Mesodermal cell (in vitro differentiated cells): ENCODE measurements around the gene SP140. TPM values are rescaled to one million over a fixed set of nuclear protein-coding genes. Genes with fewer than 3 reads are reported as not detected.

Source experiments
- H3K27ac ChIP-seq: 2 replicates; pipeline ENCODE4 v1.7.0; 2013; ENCODE audit warnings: mild to moderate bottlenecking, low read depth, low read length, moderate library complexity; ENCODE audit not compliant: severe bottlenecking
- H3K36me3 ChIP-seq: 2 replicates; pipeline ENCODE4 v1.7.1; 2013; ENCODE audit warnings: mild to moderate bottlenecking, low read length, moderate library complexity; ENCODE audit not compliant: control insufficient read depth, insufficient read depth
- H3K4me1 ChIP-seq: one replicate; pipeline ENCODE4 v1.7.1; 2013; ENCODE audit warnings: mild to moderate bottlenecking, low read length; ENCODE audit not compliant: insufficient read depth, control insufficient read depth, poor library complexity, severe bottlenecking
- H3K4me3 ChIP-seq: 2 replicates; pipeline ENCODE4 v1.7.0; 2013; ENCODE audit warnings: low read length, control low read depth, mild to moderate bottlenecking; ENCODE audit not compliant: insufficient read depth, poor library complexity, severe bottlenecking; ENCODE audit errors: extremely low read depth
- H3K9me3 ChIP-seq: 2 replicates; pipeline ENCODE4 v1.7.1; 2013; ENCODE audit warnings: mild to moderate bottlenecking, low read length, moderate library complexity; ENCODE audit not compliant: control insufficient read depth
- WGBS, 2 experiments: methylation state at CpG; one replicate each; pipeline ENCODE4 v1.1.5; 2013; ENCODE audit warnings: missing lambda C conversion rate in 2 of 2; ENCODE audit not compliant: insufficient coverage in 2 of 2; 5-methylcytosine and 5-hydroxymethylcytosine counted together
- polyA plus RNA-seq, 2 experiments: library from polyadenylated mRNA; stranded (reverse); fragments of 50-300 nt; gene quantifications; one replicate each; pipeline ENCODE4 v1.2.3, GENCODE V29; 2013

Gene SP140
- not detected for polyA plus RNA-seq (2013, experiment 1 of 2)
- polyA plus RNA-seq (2013, experiment 2 of 2) = not detected

GRCh38 chr2:230225486-230225885 lies at the start of gene SP140:
SP140 (plus strand) TSS chr2:230225736; CDS start chr2:230225845, 109 bp downstream.
- H3K9me3 ChIP-seq = peaks cover 4% of the 10 kb centered on the region
- WGBS, 2 experiments = 94 to 100% methylated on average over 2 to 3 of the region's 8 CpGs
- no peak within 1 kb of the TSS for H3K27ac ChIP-seq
- no peak within 1 kb of the TSS for H3K4me3 ChIP-seq
- H3K36me3 ChIP-seq = no peaks in the 10 kb centered on the region
- no peaks in the 10 kb centered on the region for H3K4me1 ChIP-seq

GRCh38 chr2:230176996-230177395 lies 48.5 kb upstream of the SP140 start:
- no peaks in the 10 kb centered on the region for H3K9me3 ChIP-seq
- no peaks in the 10 kb centered on the region for H3K4me1 ChIP-seq
- no peak overlapping the region for H3K4me3 ChIP-seq
- H3K36me3 ChIP-seq = no peaks in the 10 kb centered on the region
- 91 to 96% methylated on average over 3 of the region's 3 CpGs for WGBS, 2 experiments
- H3K27ac ChIP-seq = no peak overlapping the region

DNA sequence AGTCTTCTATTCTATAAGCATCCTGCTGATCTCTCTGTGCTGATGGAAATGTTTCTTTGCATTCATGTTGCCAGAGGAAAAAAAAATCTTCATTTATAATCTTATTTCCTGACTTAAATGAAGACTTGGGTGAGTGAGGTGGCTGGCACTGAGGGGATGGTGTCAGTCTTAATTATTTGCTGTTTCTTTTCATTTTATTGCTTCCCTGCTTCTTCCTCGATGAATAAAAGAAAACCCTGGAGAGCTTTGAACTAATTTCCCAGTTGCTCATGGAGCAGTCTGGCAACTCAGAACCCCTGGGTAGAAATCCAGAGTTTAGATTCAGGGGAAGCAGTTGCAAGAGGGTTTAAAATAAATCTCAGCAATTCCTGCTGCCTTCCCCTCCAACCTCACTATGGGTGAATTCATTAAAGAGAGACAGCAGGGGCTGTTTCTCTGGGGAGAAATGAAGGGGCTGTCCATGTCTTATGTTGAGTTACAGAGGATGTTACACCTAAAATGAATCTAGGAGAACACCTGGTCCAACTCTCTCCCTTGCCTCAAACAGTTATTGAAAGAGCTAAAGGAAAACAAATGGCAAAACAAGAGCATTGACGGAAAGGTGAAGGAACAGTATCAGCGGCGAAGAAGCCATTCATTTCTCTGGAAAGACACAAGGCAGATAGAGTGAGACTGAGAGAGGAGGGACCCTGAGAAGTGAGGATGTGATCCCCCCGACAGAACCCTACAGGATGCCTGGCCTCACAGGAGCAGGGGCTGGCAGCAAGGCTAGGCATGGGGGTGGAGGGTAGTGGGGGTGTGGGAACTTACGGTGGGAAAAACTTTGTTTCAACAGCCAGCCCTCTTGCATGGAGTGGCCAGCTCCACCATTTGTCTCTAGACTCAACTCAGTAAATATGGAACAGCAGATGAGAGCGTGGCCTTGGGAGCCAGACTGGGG lies 46.7 kb upstream of the SP140 start:
- Histone ChIP-seq H3K27ac (no peak overlapping the region), H3K9me3 (no peaks in the 10 kb centered on the region), H3K4me1 (no peaks in the 10 kb centered on the region), H3K36me3 (no peaks in the 10 kb centered on the region), H3K4me3 (no peak overlapping the region)
- WGBS, 2 experiments = 92 to 93% methylated on average over 4 to 6 of the region's 7 CpGs

DNA sequence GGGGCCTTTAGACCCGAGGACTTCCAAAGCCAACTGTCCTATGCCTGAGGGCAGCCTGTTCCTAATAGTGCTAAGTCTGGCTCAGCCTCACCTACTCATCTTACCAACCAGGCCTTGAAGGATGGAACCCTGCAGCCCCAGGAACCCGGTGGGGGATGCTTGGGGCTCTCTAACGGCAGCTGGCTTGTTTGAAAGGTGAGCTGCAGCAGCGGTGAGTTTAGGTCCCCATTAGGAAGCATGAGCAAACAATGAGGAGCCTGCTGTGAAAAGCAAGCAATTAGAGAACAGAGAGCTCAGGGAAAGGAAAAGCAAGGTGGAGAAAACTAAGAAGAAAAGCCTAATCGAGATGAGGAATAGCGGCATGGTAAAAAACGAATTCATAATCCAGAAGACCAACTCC lies 45.6 kb upstream of the SP140 start:
- no peak overlapping the region for H3K27ac ChIP-seq

GRCh38 chr2:230181195-230181594 lies 44.3 kb upstream of the SP140 start:
- no peaks in the 10 kb centered on the region for H3K36me3 ChIP-seq
- WGBS, 2 experiments = 100% methylated on average over 1 of the region's 2 CpGs; no CpG with 5 or more reads in 1 of the 2 experiments
- H3K27ac ChIP-seq = no peak overlapping the region
- no peaks in the 10 kb centered on the region for H3K4me1 ChIP-seq
- no peak overlapping the region for H3K4me3 ChIP-seq
- H3K9me3 ChIP-seq = no peaks in the 10 kb centered on the region

More for the DNA sequence above, 45.6 kb upstream of the SP140 start:
- Histone ChIP-seq H3K4me1 (no peaks in the 10 kb centered on the region), H3K36me3 (no peaks in the 10 kb centered on the region), H3K9me3 (no peaks in the 10 kb centered on the region), H3K4me3 (no peak overlapping the region)
- WGBS, 2 experiments = 70% methylated on average over 5 of the region's 7 CpGs

DNA sequence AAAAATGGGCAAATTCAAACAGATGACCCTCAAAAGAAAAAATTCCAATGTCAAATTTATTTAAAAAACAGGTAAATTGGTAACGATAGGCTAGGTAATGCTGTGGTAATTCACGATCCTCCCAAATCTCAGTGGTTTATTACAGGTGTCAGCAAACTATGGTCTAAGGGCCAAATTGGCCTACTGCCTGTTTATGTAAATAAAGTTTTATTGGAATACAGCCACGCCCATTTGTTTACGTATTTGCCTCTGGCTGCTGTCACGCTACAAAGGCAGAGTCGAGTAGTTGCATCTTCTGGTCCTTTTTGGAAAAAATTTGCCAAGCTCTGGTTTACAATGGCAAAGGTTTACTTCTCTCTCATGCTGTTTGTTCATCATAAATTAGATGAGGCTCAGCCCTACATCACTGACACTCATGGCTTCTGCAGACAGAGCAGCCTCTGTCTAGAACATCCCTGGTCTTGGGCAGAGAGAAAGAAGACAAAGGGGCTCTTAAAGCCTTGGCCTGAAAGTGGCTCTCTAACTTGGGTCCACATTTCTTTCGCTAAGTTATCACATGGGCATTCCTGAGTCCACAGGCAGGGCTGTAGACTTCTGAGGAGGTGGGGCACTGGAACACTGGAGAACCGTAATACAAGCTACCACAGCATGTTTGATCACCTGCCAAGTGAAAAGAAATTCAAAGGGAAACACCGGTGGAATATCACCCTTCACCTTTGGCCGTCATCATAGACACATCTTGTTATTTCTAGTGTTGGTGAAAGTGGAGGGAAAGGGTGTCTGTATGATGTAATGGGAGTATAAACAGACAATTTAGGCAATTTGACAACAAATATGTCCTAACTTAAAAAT lies 40.6 kb upstream of the SP140 start:
- Histone ChIP-seq H3K4me1 (no peaks in the 10 kb centered on the region), H3K27ac (no peak overlapping the region), H3K36me3 (no peaks in the 10 kb centered on the region), H3K9me3 (no peaks in the 10 kb centered on the region), H3K4me3 (no peak overlapping the region)
- 75 to 85% methylated on average over 8 to 9 of the region's 10 CpGs for WGBS, 2 experiments

DNA sequence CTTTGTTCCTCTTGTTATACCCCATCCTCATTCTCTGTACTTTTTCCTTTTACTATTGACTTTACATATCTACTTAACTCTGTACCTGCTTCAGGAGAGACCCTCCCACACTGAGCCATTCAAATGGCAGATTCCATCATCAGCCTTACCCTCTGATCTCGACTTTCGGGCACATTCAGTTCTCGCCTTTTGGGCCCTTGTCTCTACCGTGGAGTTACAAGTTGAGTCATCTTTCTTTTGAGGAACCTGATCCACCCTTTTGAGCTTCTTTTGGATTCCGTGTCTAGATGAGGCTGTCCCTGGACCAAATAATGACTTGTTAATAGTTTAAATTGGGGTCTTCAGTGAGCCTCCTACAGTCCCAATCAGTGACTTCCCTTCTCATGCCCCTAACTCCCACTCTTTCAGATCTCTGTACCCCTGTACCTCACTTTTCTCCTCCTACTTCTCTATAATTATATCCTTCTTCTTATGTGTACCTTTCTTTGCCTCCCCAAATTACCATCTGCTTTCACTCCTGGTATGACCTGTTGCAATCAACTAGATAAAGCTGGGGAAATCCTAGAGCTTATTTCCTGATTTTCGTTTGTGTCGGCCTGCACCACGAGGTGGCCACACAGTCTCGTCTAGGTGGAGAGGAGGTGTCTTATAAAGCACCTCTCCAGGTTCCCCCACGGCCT lies 23.0 kb upstream of the SP140 start:
- 94 to 97% methylated on average over 6 to 9 of the region's 10 CpGs for WGBS, 2 experiments
- no peak overlapping the region for H3K27ac ChIP-seq
- no peaks in the 10 kb centered on the region for H3K36me3 ChIP-seq
- H3K4me1 ChIP-seq = no peaks in the 10 kb centered on the region
- no peaks in the 10 kb centered on the region for H3K9me3 ChIP-seq
- no peak overlapping the region for H3K4me3 ChIP-seq

DNA sequence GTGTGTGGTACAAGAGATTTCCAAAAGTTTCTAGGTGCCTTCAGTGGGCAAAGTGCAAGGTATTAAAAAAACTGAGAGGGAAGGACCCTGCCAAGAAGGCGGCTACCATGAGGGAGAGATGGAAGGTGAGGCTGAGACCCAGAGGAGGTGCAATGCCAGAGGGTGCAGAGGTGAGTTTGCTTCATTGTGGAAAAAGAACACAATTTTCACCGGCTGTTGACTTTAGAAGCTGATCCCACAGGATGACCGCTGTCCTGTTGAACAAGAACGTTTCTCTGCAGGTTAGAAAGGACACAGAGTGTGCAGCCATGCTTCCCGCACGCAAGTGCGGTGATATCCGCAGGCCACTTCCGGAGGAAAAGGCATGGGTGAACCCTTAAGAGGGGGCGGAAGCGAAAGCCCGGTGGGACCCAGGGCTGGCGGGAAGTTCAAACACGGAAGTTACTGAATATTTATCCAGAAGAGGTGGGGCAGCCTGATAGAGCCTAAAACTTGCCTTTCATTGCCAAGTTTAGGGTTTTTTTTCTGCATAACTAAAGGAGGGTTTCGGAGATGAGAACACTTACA lies 22.3 kb upstream of the SP140 start:
- WGBS, 2 experiments = 96% methylated on average over 13 to 14 of the region's 15 CpGs
- H3K4me1 ChIP-seq = no peaks in the 10 kb centered on the region
- H3K4me3 ChIP-seq = no peak overlapping the region
- no peak overlapping the region for H3K27ac ChIP-seq
- H3K36me3 ChIP-seq = no peaks in the 10 kb centered on the region
- no peaks in the 10 kb centered on the region for H3K9me3 ChIP-seq

DNA sequence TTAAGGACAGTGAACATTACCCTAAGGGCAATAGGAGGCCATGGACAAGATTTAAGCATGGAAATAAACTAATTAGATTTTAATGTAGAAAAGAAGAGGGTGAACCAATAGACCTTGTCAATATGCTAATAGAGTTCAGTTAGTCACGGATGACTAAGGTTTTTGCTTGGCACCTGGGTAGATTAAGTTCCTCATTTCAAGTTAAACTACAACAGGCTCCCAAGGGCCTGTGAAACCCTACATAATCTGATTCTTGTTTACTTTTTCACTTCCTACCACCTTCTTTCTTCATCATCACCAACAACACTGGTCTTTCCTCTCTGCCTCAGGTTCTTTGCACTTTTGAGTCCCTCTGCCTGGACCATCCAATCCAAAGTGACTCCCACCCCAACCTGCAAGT lies 20.5 kb upstream of the SP140 start:
- Histone ChIP-seq H3K36me3 (no peaks in the 10 kb centered on the region), H3K9me3 (no peaks in the 10 kb centered on the region), H3K4me3 (no peak overlapping the region), H3K27ac (no peak overlapping the region), H3K4me1 (no peaks in the 10 kb centered on the region)
- 75 to 83% methylated on average over 1 of the region's 1 CpG for WGBS, 2 experiments

DNA sequence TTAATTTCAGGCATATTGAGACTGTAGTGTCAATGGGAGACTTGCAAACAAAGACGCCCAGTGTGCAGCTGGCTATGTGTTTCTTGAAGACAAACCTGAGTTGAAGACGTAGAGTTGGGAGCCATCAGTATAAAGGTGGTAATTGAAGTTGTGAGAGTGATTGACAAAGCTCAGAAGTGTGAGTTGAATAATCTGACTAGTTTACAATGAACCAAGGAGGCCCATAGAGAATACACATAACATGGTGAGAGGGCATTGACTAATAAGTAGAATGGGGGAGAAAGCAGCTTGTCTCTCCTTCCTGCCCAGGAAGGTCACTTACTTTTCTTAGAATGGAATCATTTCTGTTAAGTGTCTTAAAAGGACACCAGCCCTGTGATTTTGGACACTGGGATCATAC lies 19.8 kb upstream of the SP140 start:
- Histone ChIP-seq H3K4me1 (no peaks in the 10 kb centered on the region), H3K36me3 (no peaks in the 10 kb centered on the region), H3K4me3 (no peak overlapping the region), H3K27ac (no peak overlapping the region), H3K9me3 (no peaks in the 10 kb centered on the region)
- WGBS, 2 experiments = 91 to 92% methylated on average over 2 of the region's 2 CpGs
